Colon (tissue), 2 donors: ENCODE results near the gene SETD2.

Experiments used
- FAIRE-seq: peaks from 2 replicates; lab custom pipeline; 2012; peaks lifted over from hg19 to GRCh38; lab: Jason Lieb, UNC
- donor health status: control.
- donor health status: control.

Gene SETD2

GRCh38 chr3:46998121-46998851, 165.6 kb downstream of the SETD2 start:
- no peak for FAIRE-seq

GRCh38 chr3:46997453-46998091, 166.3 kb downstream of the SETD2 start:
- no peak for FAIRE-seq

- FAIRE-seq: no peak
These were observed 167.0 kb downstream of the SETD2 start for GRCh38 chr3:46996689-46997452.

- FAIRE-seq: no peak
These were observed 167.9 kb downstream of the SETD2 start for GRCh38 chr3:46995901-46996562.

GRCh38 chr3:46994801-46995731, 168.8 kb downstream of the SETD2 start:
- FAIRE-seq: no peak

GRCh38 chr3:46993986-46994385, 169.9 kb downstream of the SETD2 start:
- FAIRE-seq: no peak

- FAIRE-seq: no peak
These were observed 170.6 kb downstream of the SETD2 start for GRCh38 chr3:46993292-46993691.

GRCh38 chr3:46992231-46992630, 171.7 kb downstream of the SETD2 start:
- no peak for FAIRE-seq

- no peak for FAIRE-seq
These were observed 172.3 kb downstream of the SETD2 start for GRCh38 chr3:46991406-46992165.

GRCh38 chr3:46990573-46991374, 173.1 kb downstream of the SETD2 start:
- no peak for FAIRE-seq

- no peak for FAIRE-seq
These were observed 174.6 kb downstream of the SETD2 start for GRCh38 chr3:46989146-46989810.

GRCh38 chr3:46988616-46989015, 175.3 kb downstream of the SETD2 start:
- FAIRE-seq: no peak

- FAIRE-seq: no peak
These were observed 176.0 kb downstream of the SETD2 start for GRCh38 chr3:46987743-46988401.

- FAIRE-seq: no peak
These were observed 176.6 kb downstream of the SETD2 start for GRCh38 chr3:46987319-46987742.

- FAIRE-seq: no peak
These were observed 177.1 kb downstream of the SETD2 start for GRCh38 chr3:46986782-46987310.

- no peak for FAIRE-seq
These were observed 177.7 kb downstream of the SETD2 start for GRCh38 chr3:46986055-46986730.

- FAIRE-seq: no peak
These were observed 178.3 kb downstream of the SETD2 start for GRCh38 chr3:46985588-46985987.
